Mesenteric fat pad (tissue), 1 donor: ENCODE data around the gene ZDHHC19. TPM values are rescaled to one million over a fixed set of nuclear protein-coding genes. Genes with fewer than 3 reads are reported as not detected.
"Not testable (repeated sequence)": the region's sequence is repeated elsewhere in the genome, so short reads cannot be mapped to it uniquely, and the experiment has no call there.

Source experiments
- DNase-seq: peaks from one replicate; pipeline ENCODE4 v3.0.0-alpha.2; 2020; ENCODE audit warnings: low spot score
- total RNA-seq: library from RNA; stranded (reverse); fragmentation: NEBNext Ultra II Directional; extraction: Animal tissue kit (Norgen Biotek cat#: 25700); gene quantifications from one replicate; pipeline ENCODE4 v1.2.1, GENCODE V29; 2021
- donor health status: DM: yes; HTN: yes; CAD: no.

ZDHHC19 gene
- total RNA-seq, 1 donor from 2014 or later, result 2.8 TPM

DNA sequence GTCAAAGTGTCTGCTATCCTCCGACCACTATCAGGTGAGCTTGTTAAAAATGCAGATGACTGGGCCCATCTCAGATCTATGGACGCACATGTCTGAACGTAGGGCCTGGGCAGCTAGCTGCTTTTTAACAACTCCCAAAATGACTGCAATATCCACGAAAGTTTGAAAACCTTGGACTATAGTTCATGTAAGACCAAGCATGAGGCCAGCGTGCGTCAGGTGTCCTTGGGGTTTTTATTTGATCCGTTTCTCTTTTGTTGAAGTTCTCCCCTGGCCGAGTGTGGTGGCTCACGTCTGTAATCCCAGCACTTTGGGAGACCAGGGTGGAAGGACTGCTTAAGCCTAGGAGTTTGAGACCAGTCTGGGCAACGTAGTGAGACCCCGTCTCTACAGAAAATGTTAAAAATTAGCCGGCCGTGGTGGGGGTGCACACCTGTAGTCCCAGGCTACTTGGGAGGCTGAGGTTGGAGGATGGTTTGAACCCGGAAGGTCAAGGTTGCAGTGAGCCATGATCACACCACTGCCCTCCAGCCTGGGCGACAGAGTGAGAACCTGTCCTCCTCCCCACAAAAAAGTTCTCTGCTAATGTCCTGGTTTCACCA, 14.7 kb upstream of the ZDHHC19 start:
- DNase-seq, result no peak

DNA sequence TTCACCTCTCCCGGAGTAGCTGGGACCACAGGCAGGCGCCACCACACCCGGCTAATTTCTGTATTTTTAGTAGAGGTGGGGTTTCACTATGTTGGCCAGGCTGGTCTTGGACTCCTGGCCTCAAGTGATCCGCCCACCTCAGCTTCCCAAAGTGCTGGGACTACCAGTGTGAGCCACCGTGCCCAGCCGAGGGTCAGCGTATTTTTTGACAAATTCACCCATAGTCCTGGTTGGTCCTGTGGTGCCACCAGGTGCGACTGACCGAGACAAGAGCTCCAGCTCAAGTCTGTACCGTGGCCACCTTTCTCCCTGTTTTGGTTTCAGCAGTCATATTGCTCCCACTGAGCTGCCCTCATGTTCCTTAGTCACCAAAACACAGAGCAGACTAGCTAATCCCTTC, 13.9 kb upstream of the ZDHHC19 start:
- DNase-seq, result no peak

DNA sequence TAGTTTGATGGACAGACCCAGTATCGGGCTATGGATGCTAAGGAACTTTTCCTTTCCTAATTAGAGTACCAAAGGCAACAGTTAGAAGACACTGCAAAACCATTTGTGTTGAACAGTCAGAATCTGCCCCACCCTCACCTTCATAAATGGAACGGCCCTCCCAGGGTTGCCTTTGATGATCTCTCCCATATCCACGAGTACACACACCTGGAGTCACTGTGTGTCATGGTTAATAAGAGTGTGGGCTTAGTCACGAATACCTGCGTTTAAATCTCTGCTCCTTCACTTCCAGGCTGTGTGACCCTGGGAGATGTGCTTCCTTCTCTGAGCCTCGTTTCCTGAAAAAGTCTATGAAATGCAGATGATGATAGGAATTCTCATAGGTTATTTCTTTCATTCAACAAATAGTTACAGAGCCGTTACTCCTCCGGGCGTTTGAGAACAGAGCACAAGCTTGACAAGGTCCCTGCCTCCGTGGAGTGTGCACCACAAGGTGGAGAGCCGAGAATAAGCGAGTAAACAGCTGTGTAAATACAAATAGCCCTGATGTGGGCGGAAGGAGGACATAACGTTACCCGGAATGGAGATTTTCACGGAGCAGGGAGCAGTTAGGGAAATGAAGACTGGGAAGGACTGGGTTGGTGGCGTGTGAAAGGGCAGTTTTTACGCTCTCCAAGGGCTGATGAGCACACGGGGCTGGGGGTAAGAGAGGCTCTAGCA, 11.8 kb upstream of the ZDHHC19 start:
- no peak for DNase-seq

DNA sequence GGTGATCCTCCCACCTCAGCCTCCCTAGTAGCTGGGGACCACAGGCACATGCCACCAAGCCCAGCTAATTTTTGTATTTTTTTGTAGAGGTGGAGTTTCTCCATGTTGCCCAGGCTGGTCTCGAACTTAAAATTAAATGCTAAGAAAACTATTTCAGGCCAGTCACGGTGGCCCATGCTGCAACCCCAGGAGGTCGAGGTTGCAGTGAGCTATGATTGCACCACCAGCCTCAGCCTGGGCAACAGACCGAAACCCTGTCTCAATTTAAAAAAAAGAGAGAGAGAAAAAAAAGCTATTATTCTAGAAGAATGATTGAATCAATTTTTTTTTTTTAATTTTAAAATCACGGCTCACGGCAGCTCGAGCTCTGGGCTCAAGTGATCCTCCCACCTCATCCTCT, 9.8 kb upstream of the ZDHHC19 start:
- DNase-seq, result no peak

DNA sequence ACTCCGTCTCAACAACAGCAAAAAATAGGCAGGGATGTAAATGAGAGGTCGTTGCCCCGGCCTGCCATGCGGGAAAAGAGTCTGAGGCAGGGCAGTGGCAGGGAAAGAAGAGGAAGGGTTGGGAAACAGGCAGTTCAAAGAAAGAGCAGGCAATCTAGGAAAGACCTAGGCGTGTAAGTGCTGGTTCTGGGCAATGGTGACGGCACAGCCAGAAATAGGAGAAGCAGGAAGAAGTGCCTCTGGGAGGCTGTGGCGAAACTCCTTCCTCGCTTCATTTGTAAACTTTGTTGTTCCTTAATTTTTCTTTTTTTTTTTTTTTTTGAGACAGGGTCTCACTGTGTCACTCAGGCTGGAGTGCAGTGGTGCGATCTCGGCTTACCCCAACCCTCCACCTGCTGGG, 9.4 kb upstream of the ZDHHC19 start:
- no peak for DNase-seq

DNA sequence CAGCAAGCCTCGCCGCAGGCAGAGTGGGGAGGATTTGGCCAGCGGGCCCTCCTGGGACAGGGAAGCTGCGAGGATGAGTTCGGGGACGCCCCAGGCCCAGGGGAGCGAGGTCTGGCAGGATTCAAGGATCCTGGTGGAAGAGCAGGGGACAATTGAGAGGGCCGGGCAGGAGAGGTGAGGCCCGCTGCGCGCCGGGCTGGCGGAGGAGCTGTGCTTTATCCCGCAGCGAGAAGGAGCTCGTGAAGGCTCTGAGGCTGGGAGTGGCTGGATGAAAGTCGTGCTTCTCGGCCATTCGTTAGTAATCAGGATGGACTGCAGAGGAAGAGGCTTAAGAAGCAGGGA, 8.7 kb upstream of the ZDHHC19 start:
- DNase-seq, result no peak

DNA sequence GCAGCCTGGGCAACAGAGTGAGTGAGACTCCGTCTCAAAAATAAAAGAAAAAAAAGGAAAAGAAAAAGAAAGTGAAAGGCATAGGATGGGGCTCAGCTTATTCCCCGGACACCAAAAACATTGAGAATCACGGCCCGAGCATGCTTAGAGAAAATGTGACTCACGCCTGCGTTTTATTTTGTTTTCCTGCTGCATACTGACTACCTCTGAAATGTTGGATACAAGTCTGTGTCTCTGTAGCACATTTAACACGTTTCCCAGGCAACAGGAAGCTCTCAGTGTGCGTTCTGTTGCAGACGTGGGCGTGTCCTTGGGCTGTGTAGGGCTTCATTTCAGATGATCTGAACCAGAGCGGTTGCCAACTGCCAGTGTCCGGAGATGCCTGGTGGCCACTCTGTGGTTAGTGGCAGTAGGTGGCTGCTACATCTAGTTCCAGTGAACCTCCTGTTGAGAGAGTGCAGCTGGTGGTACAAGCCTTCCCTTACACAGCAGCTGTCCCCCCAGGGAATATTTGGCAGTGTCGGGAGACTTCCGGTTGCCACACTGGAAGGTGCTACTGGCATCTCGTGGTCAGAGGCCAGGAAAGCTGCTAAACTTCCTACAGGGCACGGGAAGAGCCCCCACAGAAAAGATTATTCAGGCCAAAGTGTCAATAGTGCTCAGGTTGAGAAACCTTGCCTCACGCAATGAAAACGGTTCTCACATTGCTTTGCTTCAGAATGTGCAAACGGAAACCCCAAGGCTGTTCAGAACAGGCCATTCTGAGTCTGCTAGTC, 8.2 kb upstream of the ZDHHC19 start:
- DNase-seq, result no peak

DNA sequence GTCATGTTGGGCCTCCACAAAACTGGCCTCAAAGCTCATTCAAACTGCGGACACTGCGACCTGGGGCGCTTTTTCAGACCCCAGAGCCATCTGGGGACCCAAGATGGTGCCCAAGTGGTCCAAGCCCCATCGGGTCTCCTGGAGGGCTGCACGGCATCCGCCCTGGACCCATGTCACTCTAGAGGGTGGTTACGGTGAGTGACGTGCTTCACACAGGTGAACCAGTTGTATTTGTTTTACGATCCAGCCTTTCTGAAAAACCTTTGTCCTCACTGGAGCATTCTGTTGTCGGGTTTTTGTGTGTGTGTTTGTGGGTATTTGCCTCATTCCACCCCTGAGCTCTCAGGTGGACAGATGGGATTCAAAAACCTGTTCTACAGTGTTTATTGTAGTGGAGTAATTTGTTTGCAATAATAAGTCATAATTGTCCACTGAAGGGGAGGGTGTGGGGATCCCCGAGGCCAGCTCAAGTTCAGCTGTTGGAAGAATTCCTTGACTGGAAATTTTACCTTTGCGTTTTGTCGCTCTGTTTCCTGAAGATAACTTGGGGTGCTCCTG, 7.0 kb upstream of the ZDHHC19 start:
- no peak for DNase-seq

DNA sequence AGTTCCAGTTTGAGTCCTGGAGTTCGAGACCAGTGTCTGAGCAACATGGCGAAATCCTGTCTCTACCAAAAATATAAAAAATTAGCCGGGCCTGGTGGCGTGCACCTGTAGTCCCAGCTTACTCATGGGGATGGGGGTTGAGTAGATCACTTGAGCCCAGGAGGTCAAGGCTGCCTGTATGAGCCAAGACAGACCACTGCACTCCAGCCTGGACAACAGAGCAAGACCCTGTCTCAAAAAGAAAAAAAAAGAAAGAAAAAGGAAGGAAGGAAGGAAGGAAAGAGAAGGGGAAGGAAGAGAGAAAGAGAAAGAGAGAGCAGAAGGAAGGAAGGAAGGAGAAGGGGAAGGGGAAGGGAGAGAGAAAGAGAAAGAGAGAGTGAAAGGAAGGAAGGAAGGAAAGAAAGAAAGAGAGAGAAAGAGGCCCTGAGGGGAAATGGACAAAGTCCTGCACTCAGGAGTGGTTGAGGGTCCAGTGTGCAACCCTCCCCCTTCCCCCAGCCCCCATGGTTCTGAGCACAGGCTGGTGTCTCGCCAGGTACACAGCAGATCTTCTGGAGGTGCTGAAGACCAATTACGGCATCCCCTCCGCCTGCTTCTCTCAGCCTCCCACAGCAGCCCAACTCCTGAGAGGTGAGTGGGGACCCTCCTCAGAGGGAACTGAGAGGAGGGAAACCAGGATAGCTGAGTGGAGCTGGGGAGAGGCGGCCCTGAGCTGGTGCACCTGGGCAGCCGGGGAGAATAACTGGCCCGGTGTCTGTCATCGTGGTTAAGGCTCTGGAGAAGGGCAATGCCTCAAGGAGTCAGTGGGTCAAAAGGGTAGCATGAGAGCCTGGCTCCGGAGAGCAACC, 6.3 kb upstream of the ZDHHC19 start:
- no peak for DNase-seq

DNA sequence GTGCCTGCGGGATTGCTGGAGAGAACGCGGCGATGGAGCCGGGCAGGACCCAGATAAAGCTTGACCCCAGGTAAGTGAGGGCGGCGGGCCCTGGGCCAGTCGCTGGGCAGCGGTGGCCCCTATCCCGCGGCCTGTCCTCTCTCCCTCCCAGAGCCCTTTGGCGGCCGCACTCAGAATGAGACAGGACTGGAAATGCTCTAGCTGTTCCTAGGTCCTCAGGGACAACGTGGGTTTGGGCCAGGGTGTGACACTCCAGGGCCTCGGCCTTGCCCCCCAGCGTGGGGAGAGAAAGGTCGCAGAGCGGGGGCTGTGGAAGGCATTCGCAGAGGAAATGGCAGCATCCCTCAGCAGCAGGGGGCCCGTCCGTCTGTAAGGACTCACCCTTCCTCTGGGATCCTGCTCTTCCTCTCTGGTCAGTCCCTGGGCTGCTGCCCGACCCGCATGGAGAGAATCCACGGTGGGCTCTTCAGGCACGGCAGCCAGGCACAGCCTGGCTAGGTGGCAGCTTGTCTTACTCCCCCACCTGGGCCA, 5.5 kb upstream of the ZDHHC19 start:
- no peak for DNase-seq

DNA sequence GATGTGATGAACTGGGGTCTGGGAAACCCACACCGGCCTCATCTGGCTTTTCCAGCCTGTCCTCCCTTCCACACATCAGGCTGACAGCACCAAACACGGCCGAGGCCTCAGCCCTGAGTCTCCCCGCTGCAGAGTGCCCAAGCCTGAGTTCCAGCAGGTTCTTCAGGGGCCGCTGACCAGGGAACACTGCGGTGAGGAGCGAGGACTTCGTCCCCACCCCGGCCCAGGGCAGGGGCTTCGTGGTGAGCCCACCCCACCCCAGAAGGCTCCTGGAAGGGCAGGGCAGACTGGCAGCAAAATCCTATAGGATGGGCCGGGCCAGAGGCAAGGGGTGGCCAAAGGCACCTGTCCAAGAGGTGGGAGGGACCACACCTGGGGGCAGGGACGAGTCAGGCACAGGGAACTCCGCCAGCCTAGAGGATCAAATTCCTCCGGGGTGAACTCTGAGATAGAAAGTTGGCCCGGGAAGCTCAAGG, 4.9 kb upstream of the ZDHHC19 start, which contains the start of gene SLC51A:
SLC51A (plus strand) TSS at position 446 of the 476 bp plus-strand sequence. CDS start 179 bp downstream, outside the sequence.
- DNase-seq, result no peak

DNA sequence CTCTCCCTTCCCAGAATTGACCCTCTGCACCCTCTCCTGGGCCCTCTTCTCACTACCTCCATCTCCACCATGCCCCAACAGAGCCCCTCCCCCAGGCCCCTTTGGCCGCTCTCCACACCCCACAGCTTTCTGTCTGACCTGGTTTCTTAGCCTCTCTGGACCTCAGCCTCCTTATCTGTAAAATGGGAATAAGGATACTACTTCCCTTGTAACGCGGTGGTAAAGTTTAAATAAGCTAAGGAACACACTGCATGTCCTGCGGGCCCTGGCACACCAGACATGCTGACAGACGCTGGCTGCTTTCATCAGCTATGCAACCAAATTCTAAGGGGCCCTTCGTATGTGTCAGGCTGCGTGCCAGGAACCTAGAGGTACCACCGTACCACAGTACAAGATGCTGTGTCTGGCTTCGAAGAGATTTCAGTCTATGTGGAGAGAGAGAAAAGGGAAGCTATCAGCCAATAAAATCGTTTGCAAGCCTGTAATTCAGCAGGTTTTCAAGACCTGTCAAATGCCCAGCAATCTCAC, 4.4 kb upstream of the ZDHHC19 start:
- DNase-seq, result no peak

DNA sequence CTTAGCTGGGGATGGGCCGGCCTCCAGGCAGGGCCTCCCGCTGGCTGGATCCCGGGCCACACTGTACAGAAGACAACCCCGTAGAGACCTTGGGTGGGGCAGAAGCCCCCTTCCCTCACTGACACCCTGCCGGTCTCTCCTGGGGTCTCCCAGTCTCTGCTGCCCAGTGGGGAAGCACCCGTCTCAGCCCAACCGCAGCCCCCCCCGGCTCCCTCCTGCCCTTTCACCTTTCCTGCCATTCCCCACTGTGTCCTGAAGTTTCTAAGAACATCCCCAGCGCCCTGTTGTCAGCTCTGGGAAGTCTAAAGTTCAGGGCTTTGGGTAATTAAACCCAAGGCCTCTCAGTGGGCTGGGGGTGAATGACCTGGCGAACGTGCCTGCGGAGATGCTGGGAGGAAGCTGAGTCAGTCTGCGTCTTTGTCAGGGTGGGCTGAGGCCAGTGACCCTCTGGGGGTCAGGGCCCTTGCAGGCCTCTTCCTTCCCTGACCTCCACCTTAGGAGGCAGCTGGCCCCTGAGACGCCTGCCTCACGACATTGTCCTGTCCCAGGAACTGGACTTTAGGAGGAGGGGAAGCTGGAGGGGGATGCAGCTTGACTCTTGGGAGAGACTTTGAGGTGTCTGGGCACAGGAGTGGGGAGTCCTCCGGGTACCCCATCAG, 3.7 kb upstream of the ZDHHC19 start:
- DNase-seq, result no peak

DNA sequence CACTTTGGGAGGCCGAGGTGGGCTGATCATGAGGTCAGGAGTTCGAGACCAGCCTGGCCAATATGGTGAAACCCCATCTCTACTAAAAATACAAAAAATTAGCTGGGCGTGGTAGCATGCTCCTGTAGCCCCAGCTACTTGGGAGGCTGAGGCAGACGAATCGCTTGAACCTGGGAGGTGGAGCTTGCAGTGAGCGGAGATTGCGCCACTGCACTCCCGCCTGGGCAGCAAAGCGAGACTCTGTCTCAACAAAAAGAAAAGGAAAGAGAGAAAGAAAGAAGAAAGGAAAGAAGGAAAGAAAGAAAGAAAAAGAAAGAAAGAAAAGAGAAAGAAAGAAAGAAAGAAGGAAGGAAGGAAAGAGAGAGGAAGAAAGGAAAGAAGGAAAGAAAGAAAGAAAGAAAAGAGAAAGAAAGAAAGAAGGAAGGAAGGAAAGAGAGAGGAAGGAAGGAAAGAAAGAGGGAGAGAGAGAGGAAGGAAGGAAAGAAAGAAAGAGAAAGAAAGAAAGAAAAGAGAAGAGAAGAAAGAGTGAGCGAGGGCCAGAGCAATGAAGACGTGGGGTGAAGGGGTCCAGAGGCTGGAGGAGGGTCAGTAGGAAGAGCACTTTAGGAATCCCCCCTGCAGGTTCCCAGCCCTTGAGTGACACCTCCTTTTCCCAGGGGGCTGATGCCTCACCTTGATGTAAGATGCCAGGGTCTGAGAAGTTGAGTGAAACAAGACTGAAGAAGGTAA, 1.1 kb downstream of the ZDHHC19 start:
- DNase-seq, result not testable (repeated sequence)

DNA sequence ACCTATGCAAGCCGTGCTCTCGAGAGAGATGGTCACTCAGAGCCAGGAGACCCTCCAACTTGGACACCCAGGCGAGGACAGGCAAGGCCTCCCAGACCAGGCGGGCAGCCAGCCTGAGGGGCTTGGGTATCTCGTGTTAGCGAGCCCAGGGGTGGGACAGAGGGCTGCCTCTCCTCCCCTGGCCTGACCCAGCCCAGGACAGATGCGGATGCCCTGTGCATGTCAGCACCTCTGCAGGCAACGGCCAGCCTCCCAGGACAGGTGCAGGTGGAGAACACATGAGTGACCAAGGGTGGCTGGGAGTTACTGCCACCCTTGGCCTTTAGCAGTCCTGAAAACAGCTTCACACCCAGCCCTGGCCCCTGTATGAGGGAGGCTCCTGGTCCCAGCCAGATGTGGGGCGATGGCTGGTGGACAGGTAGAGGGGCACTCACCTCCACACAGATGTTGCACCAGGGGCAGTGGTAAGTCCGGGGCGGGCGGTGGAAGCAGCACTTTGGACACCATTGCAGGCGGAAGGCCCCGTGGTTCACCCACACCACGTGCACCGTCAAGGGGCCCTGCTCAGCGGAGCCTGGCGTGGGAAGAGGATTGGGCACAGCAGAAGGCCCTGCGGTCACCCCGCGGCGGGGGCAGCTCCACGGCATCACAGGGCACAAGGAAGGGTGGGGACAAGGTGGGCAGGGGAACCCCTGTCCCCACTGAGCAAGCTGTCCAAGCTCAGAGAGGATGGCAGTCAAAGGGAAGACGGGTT, 2.1 kb downstream of the ZDHHC19 start:
- DNase-seq, result no peak

DNA sequence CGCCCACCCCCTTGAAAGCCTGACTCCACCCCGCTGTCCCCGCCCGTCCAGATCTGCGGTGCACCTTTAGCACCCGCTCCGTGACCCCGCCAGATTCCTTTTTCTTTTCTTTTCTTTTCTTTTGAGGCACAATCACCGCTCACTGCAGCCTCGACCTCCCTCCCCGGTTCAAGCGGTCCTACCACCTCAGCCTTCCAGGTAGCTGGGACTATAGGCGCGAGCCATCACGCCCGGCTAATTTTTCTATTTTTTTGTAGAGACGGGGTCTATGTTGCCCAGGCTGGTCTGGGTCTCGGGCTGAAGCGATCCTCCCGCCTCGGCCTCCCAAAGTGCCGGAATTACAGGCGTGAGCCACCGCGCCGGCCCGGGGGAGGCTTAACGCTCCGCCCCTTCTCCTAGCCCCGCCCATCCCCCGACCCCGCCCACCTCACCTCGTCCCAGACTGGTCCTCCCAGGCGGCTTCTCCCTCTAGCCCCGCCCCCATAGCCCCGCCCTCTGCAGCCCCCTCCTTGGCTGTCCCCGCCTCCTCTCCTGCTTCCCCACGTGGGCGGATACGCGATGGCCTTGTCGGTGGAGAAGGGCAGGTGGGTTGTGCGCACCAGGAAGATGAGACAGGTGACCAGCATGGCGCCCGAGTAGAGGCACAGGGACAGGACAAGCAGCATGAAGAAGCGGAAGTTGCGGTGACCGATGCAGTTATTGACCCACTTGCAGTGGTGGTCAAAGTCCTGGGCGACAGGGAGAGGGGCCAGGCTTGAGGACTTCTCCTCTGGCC, 3.2 kb downstream of the ZDHHC19 start:
- no peak for DNase-seq

DNA sequence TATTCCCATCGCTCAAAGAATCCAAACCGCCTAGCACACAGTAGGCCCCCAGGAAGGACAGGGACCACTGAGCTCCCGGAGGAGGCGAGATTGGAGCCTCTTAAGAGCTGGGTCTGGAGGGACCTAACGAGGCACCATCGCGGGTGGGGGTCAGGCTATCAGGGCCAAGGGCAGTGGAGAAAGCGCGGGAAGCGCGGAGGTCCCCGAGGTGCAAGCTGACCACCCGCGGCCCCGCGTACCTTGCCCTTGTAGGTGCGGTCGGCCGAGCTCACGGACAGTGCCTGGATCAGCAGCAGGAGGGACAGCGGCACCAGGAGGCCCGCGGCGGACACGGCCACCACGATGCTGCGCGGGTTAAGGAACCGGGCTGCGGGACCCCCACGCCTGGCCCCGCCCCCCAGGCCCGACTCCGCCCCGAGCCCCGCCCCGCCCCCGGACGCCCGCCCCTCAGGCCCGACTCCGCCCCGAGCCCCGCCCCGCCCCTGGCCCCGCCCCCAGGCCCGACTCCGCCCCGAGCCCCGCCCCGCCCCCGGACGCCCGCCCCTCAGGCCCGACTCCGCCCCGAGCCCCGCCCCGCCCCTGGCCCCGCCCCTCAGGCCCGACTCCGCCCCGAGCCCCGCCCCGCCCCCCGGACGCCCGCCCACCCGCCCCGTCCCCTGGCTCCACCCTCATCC, 3.9 kb downstream of the ZDHHC19 start:
- DNase-seq, result no peak
